Esophagus muscularis mucosa (tissue), 4 donors: ENCODE results near the gene DENND4C. TPM values are rescaled to one million over a fixed set of nuclear protein-coding genes. Genes with fewer than 3 reads are reported as not detected.
A peak's percentile ranks its signal among the peaks of the same experiment; 100 is the strongest.
"Not testable (repeated sequence)": the region's sequence is repeated elsewhere in the genome, so short reads cannot be mapped to it uniquely, and the experiment has no call there.

Experiments
- DNase-seq: peaks from one replicate; pipeline ENCODE4 v3.0.0-alpha.2; 2017; ENCODE audit errors: extremely low spot score
- H3K27ac ChIP-seq, 4 donors: fragments of 200-600 bp; sonication (generic); replicated peaks in 1 of 4; 1 replicate in 3 of 4; 2 replicates in 1 of 4; pipeline ENCODE4 v1.5.1; 2016 to 2019; ENCODE audit warnings: mild to moderate bottlenecking in 1 of 4
- H3K27me3 ChIP-seq, 4 donors: fragments of 200-600 bp; sonication (generic); one replicate each; pipeline versions ENCODE4 v1.5.1 to v1.6.0; 2016 to 2019
- H3K36me3 ChIP-seq, 4 donors: fragments of 200-600 bp; sonication (generic); one replicate each; pipeline ENCODE4 v1.5.1; 2016 to 2019
- H3K4me1 ChIP-seq, 4 donors: fragments of 200-600 bp; sonication (generic); one replicate each; pipeline ENCODE4 v1.5.1; 2016 to 2019
- H3K4me3 ChIP-seq, 4 donors: fragments of 200-600 bp; sonication (generic); 1 replicate in 2 of 4; 2 replicates in 2 of 4; pipeline ENCODE4 v1.5.1; 2016 to 2019; ENCODE audit warnings: mild to moderate bottlenecking in 4 of 4, moderate library complexity in 1 of 4
- H3K9me3 ChIP-seq, 4 donors: fragments of 200-600 bp; sonication (generic); 1 replicate in 3 of 4; 2 replicates in 1 of 4; pipeline ENCODE4 v1.5.1; 2016 to 2019
- EP300 ChIP-seq: sonication (generic); formaldehyde crosslinking; IDR thresholded peaks from one replicate; pipeline ENCODE4 v1.6.1; 2017; ENCODE audit warnings: antibody characterized with exemption
- POLR2A ChIP-seq: fragments of 450-650 bp; IDR thresholded peaks from one replicate; pipeline ENCODE4 v1.6.1; 2017; ENCODE audit warnings: antibody characterized with exemption, moderate library complexity, mild to moderate bottlenecking, low read depth
- POLR2AphosphoS5 ChIP-seq, 2 donors: sonication (generic); formaldehyde crosslinking; IDR thresholded peaks; one replicate each; pipeline ENCODE4 v1.6.1; 2017; ENCODE audit warnings: antibody characterized with exemption in 2 of 2
- WGBS: methylation state at CpG from one replicate; pipeline ENCODE4 v1.1.5; 2018; 5-methylcytosine and 5-hydroxymethylcytosine counted together
- intact Hi-C: fragments of 100-400 bp; cut with DNase I; formaldehyde crosslinking; loops from one replicate; pipeline ENCODE4 v1.15.1; 2023
- total RNA-seq, 4 donors: library from RNA; depleted of rRNA; stranded (reverse); fragments of >200 nt; gene quantifications; one replicate each; pipeline versions ENCODE4 v1.1.0 to v1.2.1, GENCODE V29; 2016
- TF ChIP-seq, protein P1 (sequence below), 3 experiments: fragments of 200-600 bp in 2 of 3; fragments of 450-650 bp in 1 of 3; sonication (generic) in 2 of 3; IDR thresholded peaks; one replicate each; pipeline ENCODE4 v1.5.1; 2017 to 2019; ENCODE audit warnings: antibody characterized with exemption in 3 of 3, mild to moderate bottlenecking in 2 of 3, moderate library complexity in 1 of 3

DENND4C gene
- total RNA-seq, 4 donors from 2014 or later = 59.1 to 97.3 (median 88.1) TPM

DNA sequence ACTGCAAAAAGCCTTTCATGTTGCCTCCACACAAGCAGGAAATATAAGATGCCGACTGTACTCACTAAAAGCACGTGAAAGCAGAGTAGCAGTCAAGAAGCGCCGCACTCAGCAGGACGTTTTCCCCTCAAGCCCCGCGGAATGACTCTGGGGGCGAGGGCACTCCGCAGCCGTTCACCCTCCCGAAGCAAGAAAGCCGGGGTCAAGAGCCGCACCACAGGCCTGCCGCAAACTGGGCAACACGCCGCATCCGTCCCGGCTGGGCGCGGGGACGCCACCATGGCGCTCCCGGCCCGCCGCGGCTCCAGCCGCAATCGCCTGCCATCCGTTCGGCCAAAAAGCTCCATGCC is 149.2 kb downstream of the DENND4C start:
- Histone ChIP-seq H3K27ac (peak overlapping the region; percentile 92 to 95 (median 94)), H3K9me3 (no peaks in the 10 kb centered on the region), H3K4me1 (peaks cover 22 to 32% (median 31%) of the 10 kb centered on the region in 4 donors), H3K27me3 (no peaks in the 10 kb centered on the region), H3K36me3 (peaks cover 27 to 45% (median 37%) of the 10 kb centered on the region in 4 donors), H3K4me3 (peak overlapping the region; percentile 59 to 85 (median 76))
- WGBS = 0% methylated on average over 10 of the region's 30 CpGs
- no peak for DNase-seq
- intact Hi-C loops = loop anchor here (2.0 to 10.0 kb wide), 3 partner anchors 29 to 145 kb away; partner anchors contain the start of genes ACER2 and DENND4C
- TF ChIP-seq POLR2A (no peak), POLR2AphosphoS5 (IDR thresholded peaks at IDR 0.05) (no peak), EP300 (no peak)
- TF ChIP-seq, protein P1, sequence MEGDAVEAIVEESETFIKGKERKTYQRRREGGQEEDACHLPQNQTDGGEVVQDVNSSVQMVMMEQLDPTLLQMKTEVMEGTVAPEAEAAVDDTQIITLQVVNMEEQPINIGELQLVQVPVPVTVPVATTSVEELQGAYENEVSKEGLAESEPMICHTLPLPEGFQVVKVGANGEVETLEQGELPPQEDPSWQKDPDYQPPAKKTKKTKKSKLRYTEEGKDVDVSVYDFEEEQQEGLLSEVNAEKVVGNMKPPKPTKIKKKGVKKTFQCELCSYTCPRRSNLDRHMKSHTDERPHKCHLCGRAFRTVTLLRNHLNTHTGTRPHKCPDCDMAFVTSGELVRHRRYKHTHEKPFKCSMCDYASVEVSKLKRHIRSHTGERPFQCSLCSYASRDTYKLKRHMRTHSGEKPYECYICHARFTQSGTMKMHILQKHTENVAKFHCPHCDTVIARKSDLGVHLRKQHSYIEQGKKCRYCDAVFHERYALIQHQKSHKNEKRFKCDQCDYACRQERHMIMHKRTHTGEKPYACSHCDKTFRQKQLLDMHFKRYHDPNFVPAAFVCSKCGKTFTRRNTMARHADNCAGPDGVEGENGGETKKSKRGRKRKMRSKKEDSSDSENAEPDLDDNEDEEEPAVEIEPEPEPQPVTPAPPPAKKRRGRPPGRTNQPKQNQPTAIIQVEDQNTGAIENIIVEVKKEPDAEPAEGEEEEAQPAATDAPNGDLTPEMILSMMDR (IDR thresholded peaks at IDR 0.05) = no peak

DNA sequence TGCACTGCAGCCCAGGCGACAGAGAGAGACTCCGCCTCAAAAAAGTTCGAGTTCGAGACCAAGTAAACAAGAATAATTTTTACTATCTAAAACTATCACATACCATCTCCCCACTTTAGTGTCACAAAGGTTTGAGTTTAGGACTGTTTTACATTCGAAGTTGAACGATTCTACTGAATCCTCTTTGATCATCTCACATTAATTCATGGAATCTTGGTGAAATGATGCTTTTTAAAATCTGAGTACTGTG is 150.3 kb downstream of the DENND4C start:
- Histone ChIP-seq H3K27ac (peak overlapping the region; percentile 92 to 95 (median 94)), H3K4me3 (peak overlapping the region; percentile 59 to 85 (median 76)), H3K9me3 (no peaks in the 10 kb centered on the region), H3K36me3 (peaks cover 23 to 34% (median 27%) of the 10 kb centered on the region in 4 donors), H3K27me3 (no peaks in the 10 kb centered on the region), H3K4me1 (peaks cover 22 to 32% (median 31%) of the 10 kb centered on the region in 4 donors)
- no peak for TF ChIP-seq POLR2A
- TF ChIP-seq, protein P1 (IDR thresholded peaks at IDR 0.05) = no peak
- TF ChIP-seq POLR2AphosphoS5 (IDR thresholded peaks at IDR 0.05) = no peak
- no peak for TF ChIP-seq EP300
- WGBS = 48% methylated on average over 6 of the region's 6 CpGs
- no peak for DNase-seq
- intact Hi-C loops = loop anchor here (2.0 kb wide), 2 partner anchors 28 to 76 kb away; partner anchors contain the start of gene ACER2

DNA sequence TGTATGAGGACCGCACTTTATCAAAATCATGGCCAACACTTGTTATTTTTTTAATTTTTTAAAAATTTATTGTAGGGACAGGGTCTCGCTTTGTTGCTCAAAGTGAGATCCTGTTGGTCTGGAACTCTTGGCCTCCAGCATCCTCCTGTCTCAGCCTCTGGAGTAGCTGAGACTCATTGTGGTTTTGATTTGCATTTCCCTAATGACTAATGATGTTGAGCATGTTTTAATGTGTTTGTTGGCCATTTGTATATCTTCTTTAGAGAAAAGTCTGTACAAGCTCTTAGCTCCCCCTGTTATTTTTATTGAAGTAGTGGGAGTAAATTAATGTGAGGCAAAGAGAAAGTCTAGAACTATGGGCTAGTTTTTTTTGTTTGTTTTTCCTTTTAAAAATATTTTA is 151.2 kb downstream of the DENND4C start:
- no peaks in the 10 kb centered on the region for H3K27me3 ChIP-seq
- H3K9me3 ChIP-seq = no peaks in the 10 kb centered on the region
- H3K36me3 ChIP-seq = peaks cover 13 to 25% (median 18%) of the 10 kb centered on the region in 4 donors
- TF ChIP-seq, protein P1 (IDR thresholded peaks at IDR 0.05) = no peak
- TF ChIP-seq POLR2A (no peak), EP300 (no peak), POLR2AphosphoS5 (IDR thresholded peaks at IDR 0.05) (no peak)
- H3K4me1 ChIP-seq = peaks cover 22 to 32% (median 31%) of the 10 kb centered on the region in 4 donors
- H3K27ac ChIP-seq = no peak overlapping the region
- no peak for DNase-seq
- intact Hi-C loops = loop anchor here (2.0 kb wide), 2 partner anchors 27 to 75 kb away; partner anchors contain the start of gene ACER2
- no peak overlapping the region for H3K4me3 ChIP-seq
- 87% methylated on average over 2 of the region's 2 CpGs for WGBS

DNA sequence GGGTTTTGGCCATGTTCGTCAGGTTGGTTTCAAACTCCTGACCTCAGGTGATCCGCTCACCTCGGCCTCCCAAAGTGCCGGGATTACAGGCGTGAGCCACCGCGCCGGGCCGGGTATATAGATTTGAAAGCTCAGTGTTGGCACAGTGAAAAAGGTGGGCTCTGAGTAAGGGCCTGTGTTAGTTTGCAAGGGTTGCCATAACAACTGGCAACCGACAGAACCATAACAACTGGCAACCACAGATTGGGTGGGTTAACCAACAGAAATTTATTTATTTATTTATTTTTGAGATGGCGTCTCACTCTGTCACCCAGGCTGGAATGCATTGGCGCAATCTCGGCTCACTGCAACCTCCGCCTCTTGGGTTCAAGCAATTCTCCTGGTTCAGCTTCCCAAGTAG is 154.7 kb downstream of the DENND4C start:
- WGBS = 96% methylated on average over 14 of the region's 14 CpGs
- H3K4me3 ChIP-seq, H3K4me1 ChIP-seq, H3K36me3 ChIP-seq, H3K27me3 ChIP-seq, intact Hi-C loops, H3K27ac ChIP-seq, H3K9me3 ChIP-seq, DNase-seq: not testable (repeated sequence)

DNA sequence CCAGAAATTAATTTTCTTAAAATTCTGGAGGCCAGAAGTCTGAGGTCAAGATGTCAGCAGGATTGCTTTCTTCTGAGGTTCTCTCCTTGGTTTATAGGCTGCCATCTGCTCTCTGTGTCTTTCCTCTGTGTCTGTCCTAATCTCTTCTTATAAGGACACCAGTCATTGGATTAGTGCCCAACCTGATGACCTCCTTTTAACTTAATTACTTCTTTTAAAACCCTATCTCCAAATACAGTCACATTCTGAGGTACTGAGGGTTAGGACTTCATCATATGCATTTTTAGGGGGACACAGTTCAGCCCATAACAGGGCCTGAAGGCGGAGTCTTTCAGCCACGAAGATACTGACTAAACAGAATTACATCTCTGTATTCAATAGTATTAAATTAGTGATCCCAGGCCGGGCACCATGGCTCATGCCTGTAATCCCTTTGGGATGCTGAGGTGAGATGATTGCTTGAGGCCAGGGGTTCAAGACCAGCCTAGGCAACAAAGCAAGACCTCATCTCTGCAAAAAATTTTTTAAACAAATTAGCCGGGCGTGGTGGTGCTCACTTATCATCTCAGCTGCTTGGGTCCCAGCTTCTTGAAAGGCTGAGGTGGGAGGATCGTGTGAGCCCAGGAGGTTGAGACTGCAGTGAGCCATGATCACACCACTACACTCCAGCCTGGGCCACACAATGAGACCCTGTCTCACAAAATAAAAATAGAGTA is 155.5 kb downstream of the DENND4C start:
- no peak for TF ChIP-seq POLR2AphosphoS5 (IDR thresholded peaks at IDR 0.05)
- TF ChIP-seq EP300 = no peak
- no peak for TF ChIP-seq POLR2A
- TF ChIP-seq, protein P1 (IDR thresholded peaks at IDR 0.05) = no peak

More for the DNA sequence above, 155.5 kb downstream of the DENND4C start:
- Histone ChIP-seq H3K9me3 (no peaks in the 10 kb centered on the region), H3K4me1 (peaks cover 0 to 2% (median 1%) of the 10 kb centered on the region in 4 donors), H3K4me3 (no peak overlapping the region), H3K36me3 (no peaks in the 10 kb centered on the region), H3K27me3 (no peaks in the 10 kb centered on the region), H3K27ac (no peak overlapping the region)
- DNase-seq = no peak
- 92% methylated on average over 6 of the region's 6 CpGs for WGBS
- intact Hi-C loops = no loop called here
